HCT116 (cell line): ENCODE data around the gene HDAC8. TPM values are rescaled to one million over a fixed set of nuclear protein-coding genes. Genes with fewer than 3 reads are reported as not detected.

ENCODE experiments used
- ATAC-seq: fragments of 200-7000 bp; cut with Tn5 transposase; 2 replicates; pipeline ENCODE4 v1.9.1; 2020; ENCODE audit warnings: mild to moderate bottlenecking, moderate library complexity
- BruUV-seq: library from RNA; stranded (reverse); fragments of 400-500 nt; replicated peaks from 2 replicates; lab custom pipeline; 2021; lab: Mats Ljungman, UMichigan
- CTCF ChIA-PET: fragments of 300-600 bp; sonication (Branson Sonifier 250); formaldehyde crosslinking; loops from one replicate; lab custom pipeline; 2021; ENCODE audit warnings: antibody characterized with exemption; lab: Charles Lee
- POLR2A ChIA-PET: fragments of 300-600, 350-600 bp; sonication (Branson Sonifier 250); formaldehyde crosslinking; loops from one replicate; lab custom pipeline; 2021; ENCODE audit warnings: antibody characterized with exemption; lab: Charles Lee
- RAD21 ChIA-PET, 2 experiments: fragments of 300-600 bp; sonication (Branson Sonifier 250); formaldehyde crosslinking; loops; one replicate each; lab custom pipeline; 2023; ENCODE audit warnings: low total read pairs in 2 of 2; ENCODE audit not compliant: uncharacterized antibody in 2 of 2, unreplicated experiment in 2 of 2, low non-redundant PET in 1 of 2; lab: Charles Lee
- DNase-seq: peaks from one replicate; pipeline ENCODE4 v3.0.0-alpha.2; 2010; ENCODE audit warnings: low read depth, low spot score
- H2AFZ ChIP-seq: fragments of 200-600 bp; shearing (Covaris generic), sonication (generic); 2 replicates; pipeline ENCODE4 v1.6.1; 2017; ENCODE audit warnings: low read depth, mixed run types, mixed read lengths, antibody characterized with exemption, low read length; ENCODE audit not compliant: poor library complexity, severe bottlenecking
- H3K27ac ChIP-seq: 2 replicates; pipeline ENCODE4 v1.5.1; 2012; ENCODE audit warnings: low read depth, low read length
- H3K27me3 ChIP-seq: fragments of 200-600 bp; sonication (generic); 2 replicates; pipeline ENCODE4 v1.6.1; 2016; ENCODE audit warnings: mixed run types, low read length, mixed read lengths; ENCODE audit not compliant: insufficient read depth
- H3K36me3 ChIP-seq, 2 experiments: fragments of 200-500 bp in 1 of 2; fragments of 200-600 bp in 1 of 2; sonication (Bioruptor generic) in 1 of 2; sonication (generic) in 1 of 2; 2 replicates each; pipeline versions ENCODE4 v1.5.1 to v1.6.1; 2014 to 2016; ENCODE audit warnings: low read length in 2 of 2, inconsistent platforms in 1 of 2, mixed read lengths in 1 of 2, mixed run types in 1 of 2; ENCODE audit not compliant: insufficient read depth in 2 of 2, control insufficient read depth in 1 of 2
- H3K4me1 ChIP-seq, 2 experiments: fragments of 200-600 bp in 1 of 2; sonication (generic) in 1 of 2; 2 replicates each; pipeline versions ENCODE4 v1.5.1 to v1.6.1; 2012 to 2017; ENCODE audit warnings: low read length in 2 of 2, inconsistent platforms in 1 of 2, mild to moderate bottlenecking in 1 of 2, mixed read lengths in 1 of 2, mixed run types in 1 of 2, moderate library complexity in 1 of 2; ENCODE audit not compliant: insufficient read depth in 2 of 2, control insufficient read depth in 1 of 2
- H3K4me2 ChIP-seq: fragments of 200-600 bp; sonication (generic); 2 replicates; pipeline ENCODE4 v1.6.1; 2017; ENCODE audit warnings: mixed run types, low read length, mixed read lengths
- H3K4me3 ChIP-seq, 2 experiments: fragments of 200-600 bp in 1 of 2; sonication (generic) in 1 of 2; replicated peaks in 1 of 2; 2 replicates each; pipeline ENCODE4 v1.5.1; 2011 to 2016; ENCODE audit warnings: low read length in 2 of 2, control low read depth in 1 of 2, low read depth in 1 of 2, mild to moderate bottlenecking in 1 of 2, mixed read lengths in 1 of 2, mixed run types in 1 of 2
- H3K79me2 ChIP-seq: fragments of 200-600 bp; sonication (generic); 2 replicates; pipeline ENCODE4 v1.6.1; 2017; ENCODE audit warnings: mild to moderate bottlenecking, mixed run types, low read length, moderate library complexity, mixed read lengths; ENCODE audit not compliant: insufficient read depth
- H3K9ac ChIP-seq: fragments of 200-600 bp; sonication (generic); 2 replicates; pipeline ENCODE4 v1.6.1; 2016; ENCODE audit warnings: low read length, mixed read lengths
- H3K9me2 ChIP-seq: fragments of 200-600 bp; sonication (generic), shearing (Covaris generic); 2 replicates; pipeline ENCODE4 v1.6.1; 2017; ENCODE audit warnings: mixed run types, mild to moderate bottlenecking, moderate library complexity; ENCODE audit not compliant: insufficient read depth
- H3K9me3 ChIP-seq, 2 experiments: fragments of 200-500 bp in 1 of 2; fragments of 200-600 bp in 1 of 2; sonication (Bioruptor generic) in 1 of 2; sonication (generic) in 1 of 2; 2 replicates each; pipeline ENCODE4 v1.6.1; 2014 to 2017; ENCODE audit warnings: low read length in 2 of 2, mixed read lengths in 2 of 2, inconsistent platforms in 1 of 2, low read depth in 1 of 2, mild to moderate bottlenecking in 1 of 2, mixed run types in 1 of 2, moderate library complexity in 1 of 2; ENCODE audit not compliant: control insufficient read depth in 1 of 2, insufficient read depth in 1 of 2
- H4K20me1 ChIP-seq: fragments of 200-600 bp; sonication (generic), shearing (Covaris generic); 2 replicates; pipeline ENCODE4 v1.6.1; 2017; ENCODE audit warnings: mixed run types, mild to moderate bottlenecking, moderate library complexity; ENCODE audit not compliant: insufficient read depth
- CBX3 ChIP-seq: IDR thresholded peaks from 2 replicates; pipeline ENCODE4 v1.6.1; 2012; ENCODE audit warnings: low read depth
- CEBPB ChIP-seq: IDR thresholded peaks from 2 replicates; pipeline ENCODE4 v1.6.1; 2012; ENCODE audit warnings: low read depth
- EGR1 ChIP-seq: IDR thresholded peaks from 2 replicates; pipeline ENCODE4 v1.6.1; 2012; ENCODE audit warnings: low read depth
- ELF1 ChIP-seq: IDR thresholded peaks from 2 replicates; pipeline ENCODE4 v1.6.1; 2012; ENCODE audit warnings: low read depth, borderline replicate concordance
- EZH2 ChIP-seq: fragments of 200-600 bp; sonication (generic); IDR thresholded peaks from 2 replicates; pipeline ENCODE4 v1.6.1; 2017; ENCODE audit warnings: antibody characterized with exemption, mixed run types
- EZH2phosphoT487 ChIP-seq: fragments of 200-600 bp; IDR thresholded peaks from 2 replicates; pipeline ENCODE4 v1.6.1; 2018; ENCODE audit warnings: antibody characterized with exemption, borderline replicate concordance
- FOSL1 ChIP-seq: IDR thresholded peaks from 2 replicates; pipeline ENCODE4 v1.6.1; 2012; ENCODE audit warnings: low read depth
- JUND ChIP-seq: IDR thresholded peaks from 2 replicates; pipeline ENCODE4 v1.6.1; 2012
- POLR2A ChIP-seq: IDR thresholded peaks from 2 replicates; pipeline ENCODE4 v1.7.0; 2011; ENCODE audit warnings: borderline replicate concordance; ENCODE audit not compliant: insufficient read depth, insufficient read length; ENCODE audit errors: extremely low read depth
- POLR2AphosphoS5 ChIP-seq: IDR thresholded peaks from 2 replicates; pipeline ENCODE4 v1.6.1; 2011; ENCODE audit warnings: mild to moderate bottlenecking, low read depth, low read length, moderate library complexity
- RAD21 ChIP-seq: IDR thresholded peaks from 2 replicates; pipeline ENCODE4 v1.6.1; 2012; ENCODE audit warnings: low read depth, mild to moderate bottlenecking
- SP1 ChIP-seq: IDR thresholded peaks from 2 replicates; pipeline ENCODE4 v1.6.1; 2012; ENCODE audit warnings: low read depth
- SRF ChIP-seq: IDR thresholded peaks from 2 replicates; pipeline ENCODE4 v1.6.1; 2012; ENCODE audit warnings: low read depth
- YY1 ChIP-seq: IDR thresholded peaks from 2 replicates; pipeline ENCODE4 v1.6.1; 2011; ENCODE audit warnings: low read length, low read depth, moderate library complexity, mild to moderate bottlenecking; ENCODE audit not compliant: insufficient replicate concordance; ENCODE audit errors: extremely low read depth
- ZFX ChIP-seq: fragments of 450-650 bp; IDR thresholded peaks from 2 replicates; pipeline ENCODE4 v1.6.1; 2017
- ZNF274 ChIP-seq: fragments of 200-500 bp; sonication (Bioruptor generic); IDR thresholded peaks from 2 replicates; pipeline ENCODE4 v1.6.1; 2014; ENCODE audit warnings: mild to moderate bottlenecking, low read depth, low read length, inconsistent platforms
- intact Hi-C: fragments of 100-400 bp; cut with micrococcal nuclease; formaldehyde crosslinking; loops from 2 replicates; pipeline ENCODE4 v1.10.0; 2022
- total RNA-seq: library from RNA; stranded (reverse); gene quantifications from one replicate; pipeline ENCODE4 v1.2.1, GENCODE V29; 2021; ENCODE audit not compliant: unreplicated experiment
- TF ChIP-seq, protein P1 (sequence below): IDR thresholded peaks from 2 replicates; pipeline ENCODE4 v1.6.1; 2012
- TF ChIP-seq, protein P2 (sequence below): IDR thresholded peaks from 2 replicates; pipeline ENCODE4 v1.6.1; 2012
- TF ChIP-seq, protein P3 (sequence below): IDR thresholded peaks from 2 replicates; pipeline ENCODE4 v1.6.1; 2011; ENCODE audit warnings: mild to moderate bottlenecking, low read length, moderate library complexity; ENCODE audit not compliant: insufficient replicate concordance; ENCODE audit errors: extremely low read depth
- TF ChIP-seq, protein P4 (sequence below): IDR thresholded peaks from 2 replicates; pipeline ENCODE4 v1.6.1; 2012; ENCODE audit warnings: low read depth

Gene HDAC8
- total RNA-seq, 1 experiment from 2014 or later = 24.1 TPM

DNA sequence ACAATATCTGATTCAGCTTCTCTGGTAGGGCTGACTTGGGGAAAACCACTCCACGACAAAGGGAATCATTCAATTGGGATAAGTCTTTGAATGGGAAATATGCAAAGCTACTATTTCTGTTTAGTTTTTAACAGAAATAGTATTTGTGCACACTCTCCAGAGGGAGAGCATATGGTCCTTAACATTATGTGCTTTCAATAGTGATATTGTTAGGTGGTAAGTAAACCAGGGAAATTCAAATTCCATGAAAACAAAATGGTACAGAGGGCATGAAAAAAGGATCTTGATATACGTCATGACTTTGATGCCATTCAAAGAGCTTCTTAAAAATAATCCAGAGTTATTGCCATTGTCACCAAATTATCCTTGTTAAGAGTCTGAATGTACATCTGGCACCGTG is 219.9 kb downstream of the HDAC8 start:
- ATAC-seq (no peak), DNase-seq (no peak)
- ChIA-PET RAD21 (no interaction called here), CTCF (no interaction called here), POLR2A (no interaction called here)
- no peak overlapping the region for H3K4me2 ChIP-seq
- no peak overlapping the region for H3K27ac ChIP-seq
- no peak overlapping the region for H3K9ac ChIP-seq
- no peak overlapping the region for H3K4me3 ChIP-seq
- no peaks in the 10 kb centered on the region for H3K27me3 ChIP-seq
- H3K9me2 ChIP-seq = no peaks in the 10 kb centered on the region
- H4K20me1 ChIP-seq = no peaks in the 10 kb centered on the region
- H3K79me2 ChIP-seq = no peaks in the 10 kb centered on the region
- H3K4me1 ChIP-seq = no peaks in the 10 kb centered on the region
- intact Hi-C loops = no loop called here
- H3K9me3 ChIP-seq = no peaks in the 10 kb centered on the region
- H3K36me3 ChIP-seq = no peaks in the 10 kb centered on the region
- no peak overlapping the region for H2AFZ ChIP-seq
- BruUV-seq = no TSS peak
- TF ChIP-seq ZFX (no peak), JUND (no peak), SRF (no peak), EGR1 (no peak), FOSL1 (no peak), EZH2phosphoT487 (no peak), ELF1 (no peak), EZH2 (no peak), CBX3 (no peak), ZNF274 (no peak), CEBPB (no peak), POLR2AphosphoS5 (no peak), SP1 (no peak), POLR2A (no peak), RAD21 (no peak), YY1 (no peak)
- TF ChIP-seq, protein P1, sequence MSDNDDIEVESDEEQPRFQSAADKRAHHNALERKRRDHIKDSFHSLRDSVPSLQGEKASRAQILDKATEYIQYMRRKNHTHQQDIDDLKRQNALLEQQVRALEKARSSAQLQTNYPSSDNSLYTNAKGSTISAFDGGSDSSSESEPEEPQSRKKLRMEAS = no peak
- TF ChIP-seq, protein P2, sequence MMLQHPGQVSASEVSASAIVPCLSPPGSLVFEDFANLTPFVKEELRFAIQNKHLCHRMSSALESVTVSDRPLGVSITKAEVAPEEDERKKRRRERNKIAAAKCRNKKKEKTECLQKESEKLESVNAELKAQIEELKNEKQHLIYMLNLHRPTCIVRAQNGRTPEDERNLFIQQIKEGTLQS = no peak
- TF ChIP-seq, protein P3, sequence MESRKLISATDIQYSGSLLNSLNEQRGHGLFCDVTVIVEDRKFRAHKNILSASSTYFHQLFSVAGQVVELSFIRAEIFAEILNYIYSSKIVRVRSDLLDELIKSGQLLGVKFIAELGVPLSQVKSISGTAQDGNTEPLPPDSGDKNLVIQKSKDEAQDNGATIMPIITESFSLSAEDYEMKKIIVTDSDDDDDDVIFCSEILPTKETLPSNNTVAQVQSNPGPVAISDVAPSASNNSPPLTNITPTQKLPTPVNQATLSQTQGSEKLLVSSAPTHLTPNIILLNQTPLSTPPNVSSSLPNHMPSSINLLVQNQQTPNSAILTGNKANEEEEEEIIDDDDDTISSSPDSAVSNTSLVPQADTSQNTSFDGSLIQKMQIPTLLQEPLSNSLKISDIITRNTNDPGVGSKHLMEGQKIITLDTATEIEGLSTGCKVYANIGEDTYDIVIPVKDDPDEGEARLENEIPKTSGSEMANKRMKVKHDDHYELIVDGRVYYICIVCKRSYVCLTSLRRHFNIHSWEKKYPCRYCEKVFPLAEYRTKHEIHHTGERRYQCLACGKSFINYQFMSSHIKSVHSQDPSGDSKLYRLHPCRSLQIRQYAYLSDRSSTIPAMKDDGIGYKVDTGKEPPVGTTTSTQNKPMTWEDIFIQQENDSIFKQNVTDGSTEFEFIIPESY = no peak
- TF ChIP-seq, protein P4, sequence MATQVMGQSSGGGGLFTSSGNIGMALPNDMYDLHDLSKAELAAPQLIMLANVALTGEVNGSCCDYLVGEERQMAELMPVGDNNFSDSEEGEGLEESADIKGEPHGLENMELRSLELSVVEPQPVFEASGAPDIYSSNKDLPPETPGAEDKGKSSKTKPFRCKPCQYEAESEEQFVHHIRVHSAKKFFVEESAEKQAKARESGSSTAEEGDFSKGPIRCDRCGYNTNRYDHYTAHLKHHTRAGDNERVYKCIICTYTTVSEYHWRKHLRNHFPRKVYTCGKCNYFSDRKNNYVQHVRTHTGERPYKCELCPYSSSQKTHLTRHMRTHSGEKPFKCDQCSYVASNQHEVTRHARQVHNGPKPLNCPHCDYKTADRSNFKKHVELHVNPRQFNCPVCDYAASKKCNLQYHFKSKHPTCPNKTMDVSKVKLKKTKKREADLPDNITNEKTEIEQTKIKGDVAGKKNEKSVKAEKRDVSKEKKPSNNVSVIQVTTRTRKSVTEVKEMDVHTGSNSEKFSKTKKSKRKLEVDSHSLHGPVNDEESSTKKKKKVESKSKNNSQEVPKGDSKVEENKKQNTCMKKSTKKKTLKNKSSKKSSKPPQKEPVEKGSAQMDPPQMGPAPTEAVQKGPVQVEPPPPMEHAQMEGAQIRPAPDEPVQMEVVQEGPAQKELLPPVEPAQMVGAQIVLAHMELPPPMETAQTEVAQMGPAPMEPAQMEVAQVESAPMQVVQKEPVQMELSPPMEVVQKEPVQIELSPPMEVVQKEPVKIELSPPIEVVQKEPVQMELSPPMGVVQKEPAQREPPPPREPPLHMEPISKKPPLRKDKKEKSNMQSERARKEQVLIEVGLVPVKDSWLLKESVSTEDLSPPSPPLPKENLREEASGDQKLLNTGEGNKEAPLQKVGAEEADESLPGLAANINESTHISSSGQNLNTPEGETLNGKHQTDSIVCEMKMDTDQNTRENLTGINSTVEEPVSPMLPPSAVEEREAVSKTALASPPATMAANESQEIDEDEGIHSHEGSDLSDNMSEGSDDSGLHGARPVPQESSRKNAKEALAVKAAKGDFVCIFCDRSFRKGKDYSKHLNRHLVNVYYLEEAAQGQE = no peak
